HG03439 (cell line): ENCODE results near the gene MRPS27.
"Not testable (repeated sequence)": the region's sequence is repeated elsewhere in the genome, so short reads cannot be mapped to it uniquely, and the experiment has no call there.

Experiments used
- ATAC-seq: cut with Tn5 transposase; IDR thresholded peaks from one replicate; pipeline ENCODE4 v1.9.1; 2021; ENCODE audit warnings: mild to moderate bottlenecking, moderate library complexity; ENCODE audit not compliant: unreplicated experiment

Gene MRPS27

GRCh38 chr5:72326306-72326649 is 6.2 kb upstream of the MRPS27 start:
- no peak for ATAC-seq

DNA sequence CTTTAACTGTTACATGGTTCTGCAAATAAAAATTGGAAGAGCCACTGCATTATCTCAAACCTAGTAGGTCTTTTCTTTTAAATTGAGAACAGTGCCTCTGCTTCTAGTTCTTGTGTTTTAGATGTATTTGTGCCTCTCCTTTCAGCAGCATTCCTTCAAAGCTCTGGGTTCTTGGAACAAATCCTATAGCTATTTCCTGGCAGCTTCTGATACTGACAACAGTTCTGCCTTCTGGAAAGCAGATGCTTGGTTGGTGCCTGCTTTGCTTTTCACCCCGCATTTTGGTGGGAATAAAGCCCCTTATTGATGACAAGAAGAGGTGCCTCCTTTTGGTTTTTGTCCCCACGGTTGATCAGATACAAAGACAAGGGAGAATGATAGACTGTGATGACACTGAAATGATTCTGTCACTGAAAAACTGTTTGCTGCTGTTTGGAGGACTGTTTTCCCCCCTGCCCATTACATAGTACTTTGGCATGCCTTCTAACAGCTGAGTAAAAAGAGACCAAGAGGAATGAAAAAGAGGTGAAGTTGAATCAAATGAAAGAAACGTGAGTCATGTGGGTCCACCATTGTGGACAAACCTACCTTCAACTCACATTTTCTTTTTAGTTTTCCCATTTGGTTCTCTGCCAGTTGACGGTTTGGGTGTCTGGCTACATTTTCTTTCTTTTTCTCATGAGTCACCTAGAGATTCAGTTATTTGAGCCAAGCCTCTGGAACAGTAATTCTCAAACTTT is 5.7 kb upstream of the MRPS27 start:
- no peak for ATAC-seq

DNA sequence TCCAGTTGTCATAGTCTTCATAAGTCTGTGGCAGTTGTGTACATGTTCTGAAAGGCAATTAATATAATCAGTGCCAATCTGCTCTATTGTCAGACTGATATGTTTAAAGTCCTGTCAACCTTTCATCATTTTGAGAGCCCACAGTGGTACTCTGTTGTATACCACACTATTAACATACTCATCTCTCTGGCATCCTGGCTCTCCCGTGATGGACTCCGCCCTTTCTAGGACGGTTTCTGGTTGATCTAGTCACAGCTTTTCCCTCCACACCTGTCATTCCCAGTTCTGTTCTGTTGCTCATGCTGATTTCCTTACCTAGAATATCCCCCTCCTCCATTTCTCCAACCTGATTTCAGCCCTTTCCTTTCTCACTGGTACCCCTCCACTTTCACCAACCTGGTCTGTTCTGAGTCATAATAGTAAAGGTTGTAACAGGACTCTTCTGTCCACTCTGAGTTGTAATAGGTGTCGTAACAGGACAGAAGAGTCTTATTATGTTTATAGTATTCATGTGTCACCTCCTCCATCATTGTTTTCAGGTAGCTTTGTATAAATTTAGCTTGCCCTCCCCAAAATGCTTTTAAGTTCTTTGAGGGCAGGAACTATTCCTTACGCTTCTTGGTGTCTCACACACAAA is 4.3 kb upstream of the MRPS27 start:
- no peak for ATAC-seq

DNA sequence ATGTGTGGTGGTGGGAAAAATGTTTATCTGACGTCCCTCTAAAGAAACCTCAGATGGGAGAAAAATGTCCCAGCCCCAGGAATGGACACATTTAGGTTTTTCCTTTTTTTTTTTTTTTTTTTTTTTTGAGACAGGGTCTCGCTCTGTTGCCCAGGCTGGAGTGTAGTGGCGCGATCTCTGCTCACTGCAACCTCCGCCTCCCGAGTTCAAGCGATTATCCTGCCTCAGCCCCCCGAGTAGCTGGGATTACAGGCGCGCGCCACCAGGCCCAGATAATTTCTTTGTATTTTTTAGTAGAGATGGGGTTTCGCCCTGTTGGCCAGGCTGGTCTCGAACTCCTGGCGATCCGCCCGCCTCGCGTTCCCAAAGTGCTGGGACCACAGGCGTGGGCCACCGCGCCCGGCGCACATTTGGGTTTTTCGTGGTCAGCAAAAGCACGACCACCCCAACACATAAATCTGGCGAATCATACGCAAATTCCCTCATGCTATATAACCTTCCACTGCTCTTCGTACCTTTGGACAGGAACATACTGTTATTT is 535 bp downstream of the MRPS27 start:
- not testable (repeated sequence) for ATAC-seq

- ATAC-seq: no peak
Measured at GRCh38 chr5:72314571-72315172, 5.4 kb downstream of the MRPS27 start.

- ATAC-seq: no peak
Measured at GRCh38 chr5:72313141-72313540, 6.9 kb downstream of the MRPS27 start.

DNA sequence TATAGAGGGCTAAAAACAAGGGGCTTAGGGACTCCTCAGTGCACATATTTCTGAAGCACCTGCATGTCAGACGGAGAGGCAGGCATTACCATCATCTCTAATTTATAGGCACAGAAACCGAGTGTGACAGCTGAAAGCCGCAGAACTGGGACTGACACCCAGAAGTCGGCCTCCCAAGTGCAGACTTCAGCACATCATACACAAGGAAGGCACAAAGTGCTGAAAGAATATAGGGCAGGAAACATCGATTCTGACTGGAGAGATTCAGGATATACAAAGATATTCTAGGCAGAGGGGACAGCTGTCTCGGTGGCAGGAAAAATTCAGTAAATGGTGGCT is 11.2 kb downstream of the MRPS27 start:
- no peak for ATAC-seq

GRCh38 chr5:72307968-72308852 is 11.8 kb downstream of the MRPS27 start:
- peak; percentile 91 for ATAC-seq

DNA sequence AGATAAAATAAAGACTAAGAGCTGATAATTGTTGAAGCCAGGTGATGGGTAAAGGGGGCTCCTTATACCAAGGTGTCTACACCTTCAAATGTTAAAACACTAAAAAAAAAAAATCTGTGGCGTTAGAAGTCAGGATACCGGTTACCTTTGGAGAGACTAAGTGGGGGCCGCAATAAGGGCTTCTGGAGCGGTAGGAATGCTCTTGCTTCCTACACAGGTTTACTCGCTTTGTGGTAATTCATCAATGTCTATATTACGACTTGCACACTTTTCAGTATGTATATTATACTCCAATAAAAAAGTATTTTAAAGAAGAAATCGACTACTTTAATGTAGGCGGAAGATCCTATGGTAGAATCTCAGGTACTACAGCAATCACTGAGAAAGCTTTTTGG is 12.5 kb downstream of the MRPS27 start:
- ATAC-seq: no peak

DNA sequence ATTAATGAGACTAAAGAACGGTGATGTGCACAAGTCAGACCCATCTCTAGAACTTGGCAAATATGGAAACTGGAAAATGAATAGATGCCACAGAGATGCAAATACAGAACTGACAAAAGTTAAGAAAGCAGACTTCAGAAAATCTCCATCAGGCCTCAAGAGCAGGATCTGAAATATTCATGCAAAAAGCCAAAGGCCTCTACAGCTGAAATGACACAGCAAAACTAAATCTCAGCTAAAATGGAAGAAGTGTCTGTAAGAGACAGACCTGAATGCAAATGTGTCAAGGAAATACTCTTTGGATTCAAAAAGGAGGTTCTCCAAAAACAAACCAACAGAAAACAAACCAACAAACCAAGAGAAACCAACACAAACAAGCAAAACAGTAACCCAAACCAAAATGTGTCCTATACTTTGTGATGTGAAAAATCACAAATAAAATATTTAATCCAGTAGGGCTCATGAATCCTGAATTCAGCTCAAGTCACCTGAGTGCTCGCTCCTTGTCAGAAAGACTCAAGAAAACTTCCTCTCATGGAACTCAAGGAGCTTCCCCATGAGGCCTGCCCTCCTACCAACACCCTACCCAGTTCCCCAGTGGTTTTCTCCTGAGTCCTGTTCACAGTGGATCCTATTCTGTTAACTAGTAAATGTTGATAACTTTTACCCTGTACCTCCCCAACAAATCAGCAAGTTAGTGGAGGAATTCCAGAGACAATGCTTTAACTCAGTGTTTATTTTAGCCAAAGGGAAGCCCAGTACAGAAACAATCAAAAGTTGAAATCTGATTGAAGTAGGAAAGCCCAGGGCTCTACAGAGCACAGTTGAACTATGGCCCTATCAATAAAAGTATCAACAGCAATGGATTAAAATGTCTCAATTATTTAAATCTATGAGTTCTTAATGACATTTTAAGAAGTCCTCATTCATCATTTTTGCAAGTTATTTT is 14.6 kb downstream of the MRPS27 start:
- ATAC-seq: no peak

GRCh38 chr5:72302171-72302570 is 17.9 kb downstream of the MRPS27 start:
- ATAC-seq: no peak

DNA sequence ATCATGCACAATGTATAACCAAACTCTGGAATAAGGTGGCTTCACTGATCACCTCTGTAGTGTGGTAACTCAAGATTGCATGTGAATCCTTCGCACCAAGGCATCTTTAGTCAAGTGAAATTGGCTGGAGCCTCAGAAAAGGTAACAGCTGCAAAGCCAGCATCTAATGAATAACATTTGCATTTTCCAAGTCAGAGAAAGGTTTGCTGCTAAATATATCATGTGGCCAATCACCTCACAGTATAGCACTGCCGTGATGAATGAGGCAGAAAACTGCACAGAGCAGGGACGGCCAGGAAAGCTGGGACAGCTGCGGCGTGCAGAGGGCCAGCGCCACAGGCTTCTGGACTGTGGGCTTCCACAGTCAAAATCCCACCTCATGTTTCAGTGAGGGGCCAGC is 18.5 kb downstream of the MRPS27 start:
- ATAC-seq: peak; percentile 55

DNA sequence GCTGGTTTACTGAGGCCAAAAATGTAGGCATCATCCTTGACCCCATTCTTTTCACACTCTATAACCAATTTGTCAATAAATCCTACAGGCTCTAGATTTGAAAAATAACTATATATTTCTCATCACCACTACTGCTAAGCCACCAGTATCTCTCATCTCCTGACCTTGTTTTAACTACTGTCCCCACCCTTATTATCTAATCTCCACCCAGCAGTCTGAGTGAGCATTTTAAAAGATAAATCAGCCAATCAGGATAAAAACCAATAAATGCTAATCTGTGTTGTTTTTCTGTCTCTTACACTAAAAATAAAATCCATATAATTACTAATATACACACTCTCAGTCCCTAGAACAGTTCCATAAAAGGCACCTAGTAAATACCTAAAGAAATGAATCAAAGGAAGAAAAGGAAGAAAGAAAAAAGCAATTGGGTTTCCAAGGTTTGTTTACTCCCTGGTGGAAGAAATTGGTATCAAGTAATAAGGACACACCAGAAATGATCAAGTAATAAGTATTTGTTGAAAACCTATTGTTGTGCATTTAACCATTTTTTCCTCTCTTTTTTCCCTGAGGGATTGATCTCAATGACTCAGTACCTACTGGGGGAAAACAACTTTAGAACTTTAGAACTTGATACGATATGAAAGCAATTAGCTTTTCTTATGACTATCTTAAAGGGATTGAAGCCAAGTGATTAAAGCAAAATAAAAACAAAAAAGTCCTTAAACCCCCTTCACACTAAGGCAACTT is 19.3 kb downstream of the MRPS27 start:
- ATAC-seq: no peak

- peak; percentile 0 for ATAC-seq
Measured at GRCh38 chr5:72298711-72299110, 21.3 kb downstream of the MRPS27 start.

- peak; percentile 40 for ATAC-seq
Measured at GRCh38 chr5:72298136-72298535, 21.9 kb downstream of the MRPS27 start.

DNA sequence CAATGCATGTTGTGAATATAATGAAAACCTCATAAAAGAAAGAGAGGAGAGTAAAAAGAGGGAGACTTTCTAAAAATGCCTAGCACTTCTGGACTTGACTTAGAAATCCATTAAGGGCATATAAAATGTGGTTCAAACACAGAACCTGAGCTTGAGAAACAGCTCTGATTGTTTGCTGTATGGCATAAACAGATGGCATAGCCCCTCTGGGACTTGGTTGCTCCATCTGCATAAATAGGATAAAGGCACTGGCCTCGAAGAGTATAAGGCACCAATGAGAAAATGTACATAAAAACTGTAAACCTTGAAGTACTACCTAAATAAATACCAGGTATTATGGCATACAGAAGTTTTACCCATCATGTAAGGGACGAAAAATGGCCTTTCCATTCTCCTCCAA is 23.8 kb downstream of the MRPS27 start:
- no peak for ATAC-seq

DNA sequence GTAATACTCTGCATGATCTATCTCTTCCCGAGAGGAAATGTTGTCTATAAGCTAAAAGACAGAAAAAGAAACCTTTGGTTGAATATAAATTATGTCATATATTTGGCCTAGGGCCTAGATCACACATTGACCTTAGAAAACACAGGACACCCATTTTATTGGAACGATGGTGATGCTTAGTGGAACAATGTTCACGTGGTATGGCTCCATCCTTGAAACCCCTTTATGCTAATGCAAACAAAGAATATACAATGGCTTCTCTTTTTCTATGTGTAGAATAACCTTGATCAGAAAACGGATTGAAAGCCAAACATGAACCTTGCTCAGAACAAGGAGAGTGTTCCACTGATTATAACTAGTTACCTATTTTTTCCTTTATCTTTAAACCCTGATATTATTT is 24.5 kb downstream of the MRPS27 start:
- no peak for ATAC-seq

- no peak for ATAC-seq
Measured at GRCh38 chr5:72294473-72294872, 25.6 kb downstream of the MRPS27 start.

- ATAC-seq: no peak
Measured at GRCh38 chr5:72293495-72294055, 26.5 kb downstream of the MRPS27 start.
